ENCODE data around the gene DAD1.

DAD1 gene

DNA sequence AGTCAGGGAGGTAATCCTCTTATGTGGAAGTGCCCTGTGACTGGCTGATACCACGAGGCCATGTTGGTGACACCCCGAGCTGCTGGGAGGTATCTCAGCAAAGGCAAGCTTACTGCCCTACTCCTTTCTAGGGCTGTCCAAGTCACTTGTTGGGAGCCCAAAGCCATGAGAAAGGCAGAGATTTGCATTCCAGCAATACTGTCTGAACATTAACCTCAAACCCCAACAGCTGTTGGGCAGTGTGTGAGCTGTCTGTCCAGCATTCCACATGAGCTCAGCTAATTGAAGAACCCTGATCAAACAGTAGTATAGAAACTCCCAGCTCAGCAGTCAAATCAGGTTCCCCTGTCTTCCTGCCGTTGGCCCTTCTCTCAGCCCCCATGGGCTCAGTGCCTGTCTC, 18.3 kb upstream of the DAD1 start:
- TF ChIP-seq GATA2 (IDR thresholded peaks at IDR 0.05; ENCODE audit: low read depth, low read length): no peak
- no peak for TF ChIP-seq GATA3 (IDR thresholded peaks at IDR 0.05; ENCODE audit: low read depth, low read length)

DNA sequence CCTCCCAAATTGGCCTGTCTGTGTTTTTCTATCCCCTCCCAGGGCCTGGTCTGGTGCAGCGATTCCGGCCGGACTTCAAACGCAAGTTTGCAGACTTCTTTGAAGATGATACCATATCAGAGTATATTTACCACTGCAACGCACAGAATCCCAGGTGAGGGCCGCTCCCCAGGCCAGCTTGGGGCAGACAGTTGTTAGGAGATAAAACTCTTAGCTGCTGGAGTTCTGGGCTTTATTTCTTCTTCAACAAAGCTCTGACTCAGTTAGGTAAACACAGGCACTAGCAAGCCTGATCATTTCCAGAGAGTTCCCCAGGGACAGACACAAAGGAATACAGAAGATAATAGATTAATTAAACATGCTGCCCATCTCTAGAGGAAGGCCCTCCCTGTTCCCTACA, 17.4 kb upstream of the DAD1 start:
- TF ChIP-seq GATA2 (IDR thresholded peaks at IDR 0.05; ENCODE audit: low read depth, low read length): no peak
- no peak for TF ChIP-seq GATA3 (IDR thresholded peaks at IDR 0.05; ENCODE audit: low read depth, low read length)

DNA sequence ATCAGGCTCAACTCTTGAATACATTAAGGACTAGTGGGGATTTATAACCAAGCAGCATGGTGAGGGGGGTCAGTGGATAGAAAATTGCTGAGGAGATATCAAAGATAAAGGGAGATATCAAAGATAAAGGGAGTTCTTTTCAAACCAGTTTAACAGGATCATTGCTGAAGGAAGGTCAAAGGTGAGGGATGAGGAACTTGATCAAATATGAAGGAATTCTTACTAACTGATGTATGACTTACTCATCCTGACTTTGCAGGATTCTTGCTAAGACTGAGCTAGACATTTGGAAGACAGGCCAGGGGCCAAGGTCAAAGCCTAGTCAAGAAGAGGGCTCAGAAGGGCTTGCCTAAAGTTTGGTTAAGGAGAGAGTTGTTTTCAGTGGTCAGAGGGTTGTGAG, 13.8 kb upstream of the DAD1 start:
- no peak for TF ChIP-seq GATA2 (IDR thresholded peaks at IDR 0.05; ENCODE audit: low read depth, low read length)
- no peak for TF ChIP-seq GATA3 (IDR thresholded peaks at IDR 0.05; ENCODE audit: low read depth, low read length)

DNA sequence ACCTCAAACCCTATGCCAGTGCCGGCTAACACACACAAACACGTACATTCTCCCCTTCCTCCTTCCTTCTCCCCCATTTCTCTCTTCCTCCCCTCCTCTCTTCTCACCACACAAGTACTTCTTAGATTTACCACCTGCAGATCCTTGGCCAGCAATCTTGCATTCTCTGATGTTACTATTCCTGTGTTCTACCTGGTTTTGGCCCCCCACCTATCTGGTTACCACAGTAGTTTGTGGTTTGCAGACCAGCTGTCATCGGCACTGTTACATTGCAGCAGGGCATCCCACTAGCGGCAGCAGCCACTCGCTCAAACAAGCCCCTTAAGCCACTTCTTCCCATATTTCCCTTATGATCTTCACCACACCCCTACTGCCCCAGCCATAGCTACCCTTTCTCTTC, 13.0 kb upstream of the DAD1 start:
- TF ChIP-seq GATA3 (IDR thresholded peaks at IDR 0.05; ENCODE audit: low read depth, low read length) (no peak), GATA2 (IDR thresholded peaks at IDR 0.05; ENCODE audit: low read depth, low read length) (no peak)

DNA sequence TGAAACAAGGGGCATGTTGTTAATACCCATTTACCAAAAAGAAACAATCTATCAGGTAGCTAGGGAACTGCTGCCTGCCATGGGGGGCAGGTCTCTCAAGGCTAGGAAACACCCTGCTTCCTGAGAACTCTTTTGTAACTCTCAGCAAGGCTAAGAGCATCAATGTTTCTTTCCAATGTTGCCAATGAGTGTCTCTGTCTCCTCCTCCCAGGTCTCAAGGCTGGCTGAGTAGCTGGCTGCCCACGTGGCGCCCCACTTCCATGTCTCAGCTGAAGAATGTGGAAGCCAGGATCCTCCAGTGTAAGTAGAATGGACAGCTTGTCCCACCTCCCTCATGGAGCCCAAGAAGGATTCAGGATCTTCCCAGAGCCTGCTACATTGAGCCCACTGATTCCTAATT, 12.4 kb upstream of the DAD1 start:
- TF ChIP-seq GATA3 (IDR thresholded peaks at IDR 0.05; ENCODE audit: low read depth, low read length) (no peak), GATA2 (IDR thresholded peaks at IDR 0.05; ENCODE audit: low read depth, low read length) (no peak)

DNA sequence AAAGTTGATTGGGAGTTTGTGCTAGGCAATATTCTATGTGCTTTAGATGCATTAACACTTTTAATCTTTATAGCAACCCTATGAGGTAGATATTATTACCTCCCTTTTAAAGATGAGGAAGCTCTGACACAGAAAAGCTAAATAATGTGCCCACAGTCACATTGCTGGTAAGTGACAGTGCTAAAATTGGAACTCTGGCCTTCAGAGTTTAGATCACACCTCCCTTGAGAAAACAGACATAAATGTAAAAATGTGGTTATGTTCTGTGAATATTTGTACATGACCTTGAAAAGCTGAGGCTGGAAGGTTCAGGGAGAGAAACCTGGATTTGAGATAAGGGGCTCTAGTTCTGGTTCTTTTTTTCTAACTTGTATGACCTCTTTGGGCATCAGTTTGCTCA, 11.0 kb upstream of the DAD1 start:
- TF ChIP-seq GATA3 (IDR thresholded peaks at IDR 0.05; ENCODE audit: low read depth, low read length) (no peak), GATA2 (IDR thresholded peaks at IDR 0.05; ENCODE audit: low read depth, low read length) (no peak)

DNA sequence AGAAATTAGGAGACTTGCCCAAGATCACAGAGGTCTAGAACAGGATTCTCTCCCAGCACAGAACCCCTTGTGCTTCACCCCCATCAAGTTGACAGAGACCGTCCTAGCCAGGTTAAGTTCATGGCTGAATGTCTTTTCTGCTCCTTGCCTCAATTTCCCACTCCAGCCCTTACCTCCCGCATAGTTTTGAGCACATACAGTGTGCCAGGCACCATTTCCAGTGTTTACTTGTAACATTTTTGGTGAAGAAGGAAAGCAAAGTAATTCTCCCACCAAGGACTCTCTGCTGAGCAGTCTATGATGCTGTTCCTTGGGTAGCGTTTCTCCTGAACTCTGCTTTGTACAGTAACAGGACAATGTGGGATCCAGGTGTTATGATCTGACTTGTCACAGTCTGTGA, 10.3 kb upstream of the DAD1 start:
- TF ChIP-seq GATA2 (IDR thresholded peaks at IDR 0.05; ENCODE audit: low read depth, low read length) (no peak), GATA3 (IDR thresholded peaks at IDR 0.05; ENCODE audit: low read depth, low read length) (no peak)

DNA sequence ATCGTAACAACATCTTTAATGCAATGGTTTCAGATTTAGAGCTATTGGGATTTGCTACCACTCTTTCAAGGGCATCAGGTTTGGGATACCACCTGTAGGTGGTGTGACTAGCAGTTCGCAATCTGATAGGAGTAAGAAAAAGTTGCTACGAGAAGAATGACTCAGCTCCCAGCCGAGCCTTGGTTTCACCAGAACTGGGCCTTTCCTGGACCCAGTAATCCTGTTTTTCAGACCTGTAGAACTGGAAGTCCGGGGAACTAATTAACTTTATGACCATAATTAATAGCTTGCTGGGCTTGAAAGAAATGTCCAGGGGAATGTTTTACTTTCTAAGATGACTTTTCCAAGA, 9.8 kb upstream of the DAD1 start:
- TF ChIP-seq GATA2 (IDR thresholded peaks at IDR 0.05; ENCODE audit: low read depth, low read length) (no peak), GATA3 (IDR thresholded peaks at IDR 0.05; ENCODE audit: low read depth, low read length) (no peak)

DNA sequence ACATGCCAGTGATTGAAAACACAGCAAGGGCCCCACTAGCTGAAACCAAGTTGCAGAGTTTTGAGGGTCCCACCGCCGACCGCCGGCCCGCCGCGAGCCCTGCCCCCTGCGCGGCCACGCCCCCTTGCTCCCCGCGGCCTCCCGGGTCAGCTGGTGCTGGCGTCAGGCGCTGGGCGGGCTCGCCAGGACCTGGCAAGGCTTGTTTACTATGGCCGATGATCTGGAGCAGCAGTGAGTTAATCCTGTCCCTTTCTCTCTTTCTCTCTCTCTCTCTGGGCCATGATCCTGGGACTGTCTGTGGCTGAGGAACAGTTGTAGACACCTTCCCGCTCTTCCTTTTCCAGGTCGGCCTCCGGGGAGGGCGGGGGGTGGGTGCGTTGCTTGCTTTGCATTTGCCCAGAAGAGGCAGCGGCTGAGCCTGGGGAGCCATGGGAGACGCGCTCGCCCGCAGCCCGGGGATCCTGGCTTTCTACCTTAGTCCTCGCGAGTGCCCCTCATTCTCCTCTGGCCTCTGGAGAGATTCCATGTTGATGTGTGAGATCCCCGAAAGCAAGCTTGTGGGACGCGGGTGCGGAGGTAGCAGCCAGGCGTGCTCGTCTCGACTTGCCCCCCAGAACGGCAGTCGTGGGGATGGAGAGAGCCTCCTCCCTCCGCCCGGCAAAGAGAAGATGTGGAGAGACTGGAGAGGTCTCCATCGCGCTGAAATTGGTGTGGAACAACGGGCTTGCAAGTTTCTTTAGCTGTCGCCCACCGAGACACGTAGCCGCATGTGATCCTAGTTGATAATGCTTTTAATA, 9.3 kb upstream of the DAD1 start, which contains the start of gene ABHD4:
Gene ABHD4 (plus strand): TSS at position 202 of the 797 bp plus-strand sequence. CDS start 7 bp downstream, at position 209.
- TF ChIP-seq GATA2 (IDR thresholded peaks at IDR 0.05; ENCODE audit: low read depth, low read length): no peak
- TF ChIP-seq GATA3 (IDR thresholded peaks at IDR 0.05; ENCODE audit: low read depth, low read length): no peak

DNA sequence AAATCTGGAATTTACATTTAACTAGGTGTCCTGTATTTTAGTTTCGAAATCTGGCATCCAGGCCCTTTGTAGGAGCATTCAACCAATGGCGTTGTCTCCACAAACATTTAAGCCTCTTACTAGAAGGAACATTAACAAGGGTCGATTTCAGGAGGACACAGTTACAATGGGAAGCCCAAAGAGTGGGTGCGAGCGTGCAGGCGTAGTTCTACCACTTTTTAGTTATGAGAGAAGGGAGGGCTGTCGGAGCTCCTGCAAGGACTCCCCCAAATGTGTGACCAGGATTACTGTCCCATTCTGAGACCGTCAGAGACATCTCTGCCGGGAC, 8.7 kb upstream of the DAD1 start:
- TF ChIP-seq GATA2 (IDR thresholded peaks at IDR 0.05; ENCODE audit: low read depth, low read length): no peak
- TF ChIP-seq GATA3 (IDR thresholded peaks at IDR 0.05; ENCODE audit: low read depth, low read length): no peak

DNA sequence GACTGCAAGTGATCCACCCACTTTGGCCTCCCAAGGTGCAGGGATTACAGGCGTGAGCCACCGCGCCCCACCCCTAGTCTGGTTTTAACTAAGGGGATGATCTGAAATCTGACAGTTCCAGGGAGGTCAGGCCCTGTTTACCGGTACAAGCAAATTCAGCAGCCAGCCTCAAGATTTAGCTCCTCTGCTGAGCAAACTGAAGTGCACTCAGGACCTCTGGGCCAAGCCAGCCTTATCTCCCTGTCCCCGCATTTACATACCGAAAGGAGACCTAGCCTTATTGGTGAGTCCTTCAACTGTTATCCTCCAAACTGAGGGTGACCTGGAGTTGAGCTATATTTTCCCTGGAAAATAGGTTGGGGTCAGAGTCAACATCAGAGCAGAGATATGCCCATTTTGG, 8.2 kb upstream of the DAD1 start:
- TF ChIP-seq GATA3 (IDR thresholded peaks at IDR 0.05; ENCODE audit: low read depth, low read length) (no peak), GATA2 (IDR thresholded peaks at IDR 0.05; ENCODE audit: low read depth, low read length) (no peak)

DNA sequence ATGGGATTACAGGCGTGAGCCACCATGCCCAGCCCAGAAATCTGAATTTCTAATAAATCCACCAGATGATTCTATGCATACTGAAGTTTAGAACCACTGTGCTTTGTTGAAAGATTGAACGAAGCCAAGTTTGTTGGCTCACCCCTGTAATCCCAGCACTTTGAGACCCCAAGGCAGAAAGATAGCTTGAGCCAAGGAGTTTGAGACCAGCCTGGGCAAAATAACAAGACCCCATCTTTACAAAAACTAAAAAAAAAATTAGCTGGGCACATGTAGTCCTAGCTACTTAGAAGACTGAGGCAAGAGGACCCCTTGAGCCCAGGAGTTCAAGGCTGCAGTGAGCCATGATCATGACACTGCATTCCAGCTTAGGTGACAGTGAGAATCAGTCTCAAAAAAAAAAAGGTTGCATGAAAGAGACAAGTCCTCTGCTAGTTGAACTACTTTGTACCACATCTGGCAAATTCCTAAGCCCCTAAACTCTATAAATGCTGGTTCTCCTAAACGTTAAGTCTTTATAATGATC, 7.4 kb upstream of the DAD1 start:
- TF ChIP-seq GATA2 (IDR thresholded peaks at IDR 0.05; ENCODE audit: low read depth, low read length): no peak
- TF ChIP-seq GATA3 (IDR thresholded peaks at IDR 0.05; ENCODE audit: low read depth, low read length): no peak

DNA sequence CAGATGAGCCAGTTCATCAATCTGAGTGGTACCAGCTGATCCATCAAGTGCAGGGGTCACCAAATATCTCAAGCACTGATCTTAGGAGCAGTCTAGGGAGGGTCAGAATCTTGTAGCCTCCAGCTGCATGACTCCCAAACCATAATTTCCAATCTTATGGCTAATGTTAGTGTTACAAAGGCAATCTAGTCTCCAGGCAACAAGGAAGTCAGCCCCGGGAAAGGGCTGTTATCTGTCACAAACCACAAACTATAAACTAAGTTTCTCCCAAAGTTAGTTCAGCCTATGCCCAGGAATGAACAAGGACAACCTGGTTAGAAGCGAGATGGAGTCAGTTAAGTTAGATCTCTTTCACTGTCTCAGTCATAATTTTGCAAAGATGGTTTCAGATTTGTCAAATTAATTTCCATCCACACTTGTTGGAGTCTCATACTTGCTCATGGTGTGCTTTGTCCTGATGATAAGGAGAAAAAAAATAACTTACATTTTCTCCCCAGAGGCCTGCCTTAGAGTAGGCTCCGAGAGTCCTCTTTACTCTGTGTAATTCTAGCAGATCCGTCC, 5.2 kb upstream of the DAD1 start:
- TF ChIP-seq GATA3 (IDR thresholded peaks at IDR 0.05; ENCODE audit: low read depth, low read length): no peak
- no peak for TF ChIP-seq GATA2 (IDR thresholded peaks at IDR 0.05; ENCODE audit: low read depth, low read length)

DNA sequence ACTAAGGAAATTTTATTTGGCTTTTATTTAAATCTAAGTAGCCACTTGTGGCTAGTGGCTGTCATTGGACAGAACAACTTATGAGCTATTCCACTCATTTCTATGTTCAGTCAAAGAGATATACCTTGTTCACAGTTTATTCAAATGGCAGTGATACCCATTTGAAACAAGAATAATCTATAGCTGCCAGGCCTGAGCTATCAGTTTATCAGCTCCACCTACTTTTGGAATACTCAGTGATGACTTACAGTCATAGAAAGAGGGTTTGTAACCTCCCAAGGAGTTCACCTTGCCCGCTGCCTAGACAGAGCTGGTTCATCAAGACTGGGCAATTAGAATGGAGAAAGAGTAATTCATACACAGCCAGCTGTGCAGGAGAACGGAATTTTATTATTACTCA, 4.6 kb upstream of the DAD1 start:
- TF ChIP-seq GATA3 (IDR thresholded peaks at IDR 0.05; ENCODE audit: low read depth, low read length) (no peak), GATA2 (IDR thresholded peaks at IDR 0.05; ENCODE audit: low read depth, low read length) (no peak)

DNA sequence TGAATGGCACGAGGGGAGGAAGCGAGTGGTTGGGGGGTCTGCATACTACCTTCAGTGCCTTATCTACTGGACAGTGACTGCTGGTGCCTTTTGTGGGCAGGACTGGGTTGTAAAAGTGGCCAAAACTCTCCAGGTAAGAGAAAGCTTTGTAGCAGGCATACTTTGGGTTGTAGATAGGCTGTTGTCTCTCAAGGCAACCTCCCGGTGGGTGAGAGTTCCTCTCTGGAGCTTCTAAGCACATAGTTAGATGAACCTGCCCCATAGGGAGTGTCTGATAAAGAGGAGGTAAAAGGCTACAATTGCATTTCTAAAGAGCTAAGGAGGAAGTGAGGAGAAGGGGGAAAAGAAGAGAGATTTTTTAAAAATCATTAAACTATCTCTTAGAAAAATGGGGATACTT, 4.2 kb upstream of the DAD1 start:
- TF ChIP-seq GATA2 (IDR thresholded peaks at IDR 0.05; ENCODE audit: low read depth, low read length) (no peak), GATA3 (IDR thresholded peaks at IDR 0.05; ENCODE audit: low read depth, low read length) (no peak)

All from SH-SY5Y (cell line).